NCI-H2029 (cell line): ENCODE results near the gene DCC.

ENCODE experiments used
- DNase-seq: peaks from one replicate; lab custom pipeline; 2025; lab: John Stamatoyannopoulos, UW

The DCC gene

DNA sequence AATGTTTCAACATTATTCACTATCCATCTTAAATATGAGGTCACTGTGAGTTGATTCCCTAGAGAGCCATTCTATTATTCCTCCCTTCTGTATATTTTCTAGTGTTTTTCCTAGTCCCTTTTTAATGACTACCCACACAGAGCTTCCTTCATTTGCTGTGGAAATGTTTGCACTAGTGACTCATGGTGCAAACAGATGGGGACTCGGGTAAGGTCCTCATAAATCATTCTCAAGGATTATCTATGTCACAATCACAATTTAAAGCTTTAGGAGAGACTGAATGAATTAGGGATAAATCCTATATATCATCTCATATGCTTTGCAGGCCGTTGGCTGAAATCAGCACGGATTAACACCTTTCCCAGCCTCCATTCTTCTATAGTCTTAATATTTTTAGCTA is 159.6 kb downstream of the DCC start:
- DNase-seq, result peak; percentile 52

DNA sequence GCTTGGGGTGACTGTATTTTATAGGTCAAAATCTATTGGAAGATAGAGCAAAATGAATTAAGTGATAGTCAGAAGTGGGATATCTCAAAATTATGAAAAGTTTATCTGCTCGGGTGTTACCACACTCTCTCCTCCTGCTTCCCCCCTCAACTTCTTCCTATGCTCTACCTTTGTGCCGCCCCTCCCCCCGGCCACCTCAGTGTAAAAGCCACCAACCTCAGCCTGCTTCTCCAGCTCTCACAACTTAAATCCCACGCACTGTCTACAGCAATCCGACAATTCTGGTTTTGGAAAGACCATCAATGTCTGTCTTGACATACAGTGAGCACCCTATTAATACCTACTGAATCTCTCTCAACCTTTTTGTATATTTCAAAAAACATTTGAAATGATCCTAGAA is 164.6 kb downstream of the DCC start:
- no peak for DNase-seq

DNA sequence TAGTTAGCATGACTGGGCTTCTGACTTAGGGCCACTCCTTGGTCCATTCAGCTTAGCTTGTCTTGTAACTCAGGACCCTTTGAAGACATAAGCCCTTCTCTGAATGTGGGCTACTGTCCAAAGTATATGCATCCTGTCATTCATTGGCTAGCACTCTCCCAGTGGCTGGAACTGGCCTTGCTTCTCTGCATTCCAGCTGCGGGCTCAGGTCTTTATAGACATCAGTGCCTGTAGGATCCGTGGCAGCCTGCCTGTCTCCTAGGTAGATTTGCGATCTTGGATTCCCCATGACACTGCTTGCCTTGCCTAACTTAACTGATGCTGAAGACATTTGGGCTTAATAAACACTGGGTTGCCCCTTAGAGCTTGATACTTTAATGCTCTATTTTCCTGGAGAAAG is 170.1 kb downstream of the DCC start:
- no peak for DNase-seq

DNA sequence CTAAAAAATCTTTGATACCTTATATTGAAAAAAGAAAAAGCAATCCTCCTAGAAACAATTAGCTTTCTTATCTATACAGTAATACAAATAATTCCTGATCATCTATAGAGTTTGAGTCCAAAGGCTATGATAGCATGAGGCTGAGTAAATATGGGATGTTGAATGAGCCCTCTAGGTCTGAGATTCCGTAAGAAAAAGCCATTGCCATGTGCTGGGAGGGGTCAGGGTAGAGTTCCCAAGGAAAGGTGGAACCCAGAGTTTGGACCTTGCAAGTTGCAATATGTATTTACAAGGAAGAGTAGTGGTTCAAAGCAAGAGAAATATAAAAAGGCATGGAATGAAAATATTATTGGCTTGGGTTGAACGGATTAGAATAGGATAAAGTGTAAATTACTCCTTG is 178.1 kb downstream of the DCC start:
- DNase-seq, result no peak

DNA sequence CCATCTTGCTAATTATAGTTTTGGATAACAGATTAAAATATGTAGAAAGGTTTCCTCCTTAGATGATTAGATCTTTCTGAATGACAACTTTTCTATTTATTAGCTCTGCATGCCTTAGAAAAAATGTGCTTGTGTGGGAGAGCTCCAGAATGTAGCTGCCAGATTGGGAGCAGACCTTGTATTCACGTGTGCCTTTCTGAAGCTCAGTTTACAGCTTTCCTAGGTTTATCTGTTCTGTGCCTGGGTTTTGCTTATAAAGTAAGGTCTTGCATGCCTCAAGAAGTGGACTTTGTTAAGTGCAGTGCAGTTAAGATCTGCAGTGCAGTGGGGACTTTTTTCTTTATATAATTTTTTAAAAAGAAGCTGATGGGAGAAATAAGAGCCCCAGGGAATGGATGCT is 179.0 kb downstream of the DCC start:
- DNase-seq, result no peak

DNA sequence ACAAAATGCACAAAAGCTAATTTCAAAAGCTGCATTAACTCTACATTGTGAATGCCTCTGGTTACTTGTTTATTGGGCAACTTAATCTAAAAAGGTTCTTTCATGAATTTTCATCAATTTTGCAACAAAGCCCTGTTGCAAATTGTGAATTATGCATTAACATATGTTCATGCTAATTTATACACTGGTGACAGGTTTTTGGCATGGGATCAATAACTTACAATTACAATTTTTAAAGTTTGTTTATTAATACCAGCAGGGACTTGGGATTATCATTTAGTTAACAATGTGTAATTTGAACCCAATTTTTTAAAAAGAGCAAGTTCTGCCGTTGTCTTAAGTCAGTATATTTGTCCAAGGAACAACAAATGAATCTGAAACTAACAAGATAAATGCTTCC is 183.6 kb downstream of the DCC start:
- no peak for DNase-seq

DNA sequence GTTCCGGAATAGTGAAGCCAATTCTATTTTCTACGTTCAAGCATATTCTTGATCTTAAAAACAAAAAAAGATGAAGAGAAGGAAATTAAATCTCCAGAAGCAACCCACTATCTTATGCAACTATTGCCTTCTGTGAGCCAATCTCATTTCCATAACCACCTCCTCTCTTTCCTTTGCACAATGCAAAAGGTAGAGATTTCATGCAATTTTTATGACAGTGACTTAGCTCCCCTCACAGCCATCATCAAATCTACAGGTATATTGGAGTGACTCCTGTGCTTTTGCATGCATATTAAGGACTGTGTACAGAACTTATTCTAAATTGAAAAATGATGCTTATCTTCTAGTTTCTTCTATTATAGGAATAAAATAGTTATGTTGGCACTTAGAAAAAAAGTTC is 191.8 kb downstream of the DCC start:
- DNase-seq, result no peak

DNA sequence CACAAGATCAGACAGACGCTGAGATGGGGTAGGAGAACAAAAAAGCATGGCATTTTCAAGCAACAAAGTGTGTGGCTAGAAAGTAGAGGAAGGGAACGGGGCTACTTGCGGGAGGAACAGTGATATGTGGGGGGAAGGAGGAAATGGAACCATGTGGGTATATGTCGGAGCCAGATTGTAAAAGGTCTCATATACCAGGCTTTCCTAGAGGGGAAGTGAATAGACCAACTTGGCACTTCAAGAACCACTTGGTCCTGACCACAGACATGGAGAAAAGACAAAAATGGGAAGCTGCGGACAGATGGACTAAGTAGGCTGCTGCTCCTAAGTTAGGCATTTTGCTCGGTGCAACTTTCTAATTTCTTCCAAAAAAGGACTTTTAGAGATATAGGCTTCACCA is 196.0 kb downstream of the DCC start:
- DNase-seq, result no peak

DNA sequence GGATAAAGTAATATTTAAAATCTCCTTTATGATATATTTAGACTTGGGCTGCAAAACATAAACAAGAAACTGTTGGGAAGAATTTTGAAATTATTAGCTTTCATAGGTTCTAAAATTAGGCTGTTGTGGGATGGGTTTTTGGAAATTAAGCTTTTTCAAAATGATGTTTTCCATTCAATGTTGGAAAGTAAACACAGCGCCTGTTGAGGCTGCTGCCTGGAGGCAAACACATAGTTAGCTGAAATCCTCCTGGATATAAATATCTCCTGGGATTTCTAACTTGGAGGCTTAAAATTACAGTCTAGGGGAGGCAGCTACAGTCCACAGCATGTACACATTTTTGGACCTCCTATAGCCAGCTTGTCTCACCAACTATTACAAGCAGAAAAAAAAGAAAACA is 197.3 kb downstream of the DCC start:
- DNase-seq, result no peak

DNA sequence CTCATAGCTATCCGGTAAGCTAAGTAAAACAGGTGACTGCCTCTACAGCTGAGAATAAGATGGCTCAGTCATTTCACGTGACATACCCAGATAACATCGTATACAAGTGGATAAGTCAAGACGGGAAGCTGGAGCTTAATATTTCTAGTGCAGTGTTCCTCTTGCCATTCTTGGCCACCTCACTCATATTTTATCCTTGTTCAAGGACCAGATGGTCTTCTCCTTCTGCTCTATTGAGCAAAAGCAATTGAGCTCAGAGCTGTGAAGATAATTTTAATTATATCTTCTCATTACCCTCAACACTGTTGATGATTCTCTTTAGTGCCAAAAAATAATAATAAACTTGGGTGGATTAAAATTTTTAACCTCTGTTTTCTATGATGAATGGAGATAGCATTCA is 201.1 kb downstream of the DCC start:
- no peak for DNase-seq

DNA sequence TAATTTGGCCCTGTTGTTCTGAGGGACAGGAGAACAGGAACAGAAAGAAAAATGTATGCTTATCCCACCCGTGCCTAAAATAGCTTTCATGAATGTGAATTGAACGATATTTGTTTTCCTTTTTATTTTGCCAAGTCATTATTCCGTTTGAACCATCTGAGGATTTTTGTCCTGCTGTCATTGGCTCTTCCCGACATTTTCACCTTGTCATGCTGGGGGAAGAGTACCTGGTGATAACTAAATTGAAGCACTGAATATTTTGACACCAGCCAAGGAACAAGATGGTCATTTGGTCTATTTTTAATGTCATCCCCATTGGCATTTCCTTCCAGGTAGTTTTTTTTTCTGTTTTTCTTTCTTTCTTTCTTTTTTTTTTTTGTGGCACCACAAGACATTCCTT is 204.1 kb downstream of the DCC start:
- DNase-seq, result no peak

DNA sequence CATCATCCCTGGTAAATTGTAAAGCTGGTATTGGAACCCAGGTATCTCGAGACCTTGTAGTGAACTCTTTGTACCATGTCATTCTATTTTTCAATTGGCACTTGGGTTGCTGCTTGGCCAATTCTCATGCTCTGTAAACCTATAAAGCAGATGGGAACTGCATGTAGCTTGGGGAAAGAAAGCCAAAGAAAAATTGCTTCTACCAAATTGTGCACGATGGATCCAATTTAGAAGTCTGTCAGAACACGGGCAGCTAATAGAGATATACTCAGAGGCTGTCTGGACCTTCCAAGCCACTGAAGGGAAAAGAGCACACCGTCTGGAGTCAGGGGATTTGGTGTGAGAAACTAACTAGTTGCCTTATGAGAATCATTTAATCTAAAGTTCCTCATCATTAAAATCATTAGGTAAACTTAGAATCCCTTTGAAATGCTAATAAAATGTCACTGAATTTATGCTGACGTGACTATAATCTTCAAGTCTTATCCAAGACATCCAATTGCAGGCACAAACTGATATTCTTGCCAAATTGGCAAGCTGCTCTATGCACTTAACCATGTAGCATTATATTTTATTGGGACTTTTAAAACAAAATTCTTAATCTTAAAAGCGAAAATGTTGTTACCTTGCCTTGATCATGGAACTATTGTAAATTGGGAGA is 206.8 kb downstream of the DCC start:
- DNase-seq, result no peak

DNA sequence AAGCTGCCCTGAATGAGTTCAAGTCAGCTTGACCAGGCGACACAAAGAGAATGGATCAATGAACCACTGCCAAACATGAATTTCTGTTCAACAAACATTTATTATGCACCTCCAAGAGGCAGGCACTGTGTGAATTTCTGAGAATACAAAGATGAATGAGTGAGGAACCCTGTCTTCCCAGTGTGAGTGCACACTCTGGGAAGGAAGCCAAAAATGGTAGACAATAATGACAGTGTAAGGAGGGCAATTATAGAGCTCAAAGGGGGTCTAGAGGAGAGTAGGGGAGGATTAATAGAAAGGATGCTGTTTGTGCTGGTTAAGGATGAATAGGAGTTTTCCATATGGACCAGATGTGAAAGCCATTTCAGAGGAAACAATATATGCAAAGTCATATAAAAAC is 213.4 kb downstream of the DCC start:
- no peak for DNase-seq

DNA sequence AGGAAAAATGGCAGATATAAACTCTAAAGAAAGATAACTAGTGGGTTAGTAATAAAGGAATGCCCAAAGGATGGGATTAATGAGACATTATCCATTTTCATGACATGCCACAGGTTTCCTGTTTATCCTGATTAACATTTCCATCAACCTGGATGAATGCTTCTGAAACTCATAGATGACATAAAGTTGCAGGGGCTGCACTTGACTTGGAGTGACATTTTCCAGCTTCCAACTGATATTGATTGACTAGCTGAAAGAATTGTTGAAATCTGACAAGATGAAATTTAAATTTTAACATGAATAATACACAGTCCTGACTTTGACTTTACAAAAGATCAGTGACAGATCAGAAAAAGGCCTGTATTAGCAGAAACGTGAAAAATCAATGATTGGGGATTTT is 214.2 kb downstream of the DCC start:
- DNase-seq, result no peak

DNA sequence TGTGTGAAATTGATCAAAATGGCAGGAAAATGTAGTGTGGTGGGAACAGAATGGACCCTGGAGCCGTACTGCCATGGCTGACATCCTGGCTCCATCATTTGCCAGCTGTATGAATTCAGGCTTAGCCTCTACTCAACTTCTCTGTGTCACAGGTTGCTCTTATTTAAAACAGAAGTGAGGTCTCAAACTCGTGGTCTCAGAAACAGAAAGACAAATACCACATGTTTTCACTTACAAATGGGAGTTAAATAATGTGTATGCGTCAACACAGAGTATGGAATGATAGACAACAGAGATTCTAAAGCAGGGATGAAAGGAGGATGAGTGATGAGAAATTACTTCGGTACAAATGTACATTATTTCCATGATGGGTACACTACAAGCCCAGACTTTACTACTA is 227.4 kb downstream of the DCC start:
- DNase-seq, result no peak

DNA sequence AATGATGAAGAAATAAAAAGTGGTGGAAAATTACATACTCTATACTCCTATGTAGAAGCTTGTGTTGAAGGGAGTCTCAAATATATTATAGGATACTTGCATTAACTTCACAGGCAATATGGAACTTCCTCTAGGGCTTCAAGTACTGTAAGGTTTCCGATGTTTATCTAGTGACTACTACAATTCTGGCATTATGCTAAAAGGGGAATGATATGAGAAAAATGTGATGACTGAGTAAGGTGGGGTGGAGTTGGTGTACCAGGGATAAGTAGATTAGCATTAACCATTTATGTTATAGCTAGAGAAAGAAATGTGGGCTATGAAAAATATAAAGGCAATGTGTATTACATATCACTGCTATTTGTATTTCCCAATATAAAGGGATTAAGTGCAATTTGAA is 229.5 kb downstream of the DCC start:
- no peak for DNase-seq

DNA sequence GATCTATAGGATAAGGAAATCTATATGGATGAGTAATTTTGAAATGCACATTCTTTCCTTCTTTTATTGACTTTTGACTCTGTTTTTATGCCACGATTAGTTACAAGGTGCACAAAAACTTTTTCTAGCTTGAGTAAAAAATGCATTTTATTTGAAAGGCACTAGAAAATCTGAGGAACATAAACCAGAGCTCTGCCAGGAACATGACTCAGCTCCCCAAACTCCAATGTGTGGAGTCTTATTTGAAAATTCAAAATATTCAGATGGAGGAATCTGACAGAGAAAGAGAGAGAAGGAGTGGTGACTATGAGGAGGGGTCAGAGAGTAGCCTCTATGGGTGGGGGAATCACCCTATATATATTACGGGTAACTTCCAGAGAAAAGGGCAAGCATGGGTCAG is 231.0 kb downstream of the DCC start:
- DNase-seq, result no peak

DNA sequence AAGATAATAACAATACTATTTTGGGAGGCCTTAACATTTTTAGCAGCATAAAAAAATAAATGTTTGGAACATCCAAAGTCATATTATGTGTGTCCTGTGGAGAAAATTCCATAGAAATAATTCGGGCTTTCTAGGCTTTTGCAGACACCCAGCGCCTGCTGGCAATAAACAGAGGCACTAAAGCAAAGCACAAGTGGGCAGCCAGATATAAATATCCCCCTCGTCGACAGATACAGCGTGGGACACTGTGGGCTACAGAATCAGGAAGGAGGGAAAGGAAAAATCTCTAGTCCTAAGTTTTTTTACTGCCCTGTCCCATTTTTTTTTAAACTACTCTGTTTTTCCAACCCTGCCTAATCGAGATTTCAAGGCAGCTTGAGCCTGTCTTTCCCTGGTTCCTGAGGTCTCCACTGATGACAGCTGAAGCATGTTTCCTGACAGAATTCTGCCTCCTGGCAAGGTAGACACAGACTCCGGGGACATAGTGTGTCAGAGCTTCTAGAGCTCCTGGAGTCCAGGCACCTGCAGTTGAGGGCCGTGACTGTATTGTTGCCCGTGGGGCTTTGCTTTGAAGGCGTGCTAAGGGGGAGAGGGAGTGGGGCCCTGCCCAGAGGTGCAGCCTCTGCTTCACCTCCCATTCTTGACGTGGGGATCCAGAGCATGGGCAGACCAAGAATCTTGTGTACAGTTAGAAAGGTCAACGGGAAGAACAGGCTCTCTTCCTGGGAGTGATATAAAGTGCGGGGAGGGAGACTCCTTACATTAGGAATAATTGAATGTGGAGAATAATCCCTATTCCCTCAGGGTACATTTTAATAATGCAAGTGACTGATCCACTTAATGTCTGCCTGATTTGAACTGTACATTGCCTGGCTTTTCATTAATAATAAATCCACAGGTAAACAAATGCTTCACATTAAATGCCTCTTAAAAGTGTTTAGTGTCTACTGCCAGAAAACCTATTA is 232.3 kb downstream of the DCC start:
- DNase-seq, result no peak

DNA sequence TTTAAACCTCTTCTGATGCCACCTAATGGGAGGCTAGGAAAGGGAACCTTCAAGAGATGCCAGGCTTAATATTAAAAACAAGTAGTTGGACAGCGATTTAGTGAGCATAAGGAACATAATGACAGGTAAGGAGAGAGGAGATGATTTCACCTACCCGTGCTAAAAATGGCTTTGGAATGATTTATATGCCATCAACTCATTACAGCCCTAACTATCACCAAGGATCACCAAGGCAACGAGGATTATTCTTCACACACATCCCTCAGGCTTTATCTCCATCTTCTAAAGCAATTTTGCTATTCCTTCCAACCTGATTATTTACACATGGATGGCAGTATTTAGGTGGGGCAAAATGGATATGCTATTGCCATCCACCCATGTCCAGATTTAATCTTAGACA is 237.8 kb downstream of the DCC start:
- DNase-seq, result no peak

DNA sequence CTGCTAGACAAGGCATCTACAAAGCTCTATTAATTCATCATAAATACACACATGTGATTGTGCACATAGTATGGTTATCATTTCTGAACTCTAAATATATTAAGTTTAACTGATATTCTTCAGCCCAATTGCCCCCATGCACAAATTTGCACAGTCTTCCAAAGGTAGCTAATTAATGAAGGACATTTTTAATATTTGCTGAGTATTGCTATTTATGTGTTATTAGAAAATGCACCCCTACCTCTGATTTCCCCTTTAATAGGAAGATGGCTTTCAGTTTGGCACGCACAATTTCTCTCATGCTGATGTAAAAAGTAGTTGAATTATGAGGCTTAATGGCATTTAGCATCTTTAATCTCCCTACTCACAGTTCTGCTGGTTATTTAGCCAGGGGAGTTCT is 242.1 kb downstream of the DCC start:
- no peak for DNase-seq

DNA sequence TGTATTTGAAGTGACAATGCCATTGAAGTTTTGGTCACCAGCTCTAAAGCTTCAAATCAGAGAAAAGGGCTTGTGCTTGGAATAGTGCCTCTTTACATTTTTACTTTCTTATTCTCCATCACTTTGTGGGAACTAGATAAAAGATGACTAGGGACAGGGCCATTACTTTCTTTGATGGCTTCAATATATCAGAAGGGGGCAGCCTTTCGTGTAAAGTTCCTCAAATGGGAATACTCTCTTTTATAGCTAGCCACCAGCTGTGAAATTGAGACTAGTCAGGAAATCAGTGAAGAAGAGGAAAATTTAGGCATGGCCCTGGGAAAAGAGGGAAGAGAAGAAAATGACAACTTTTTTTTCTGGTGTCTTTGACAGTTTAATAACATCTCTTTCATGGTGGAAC is 242.5 kb downstream of the DCC start:
- DNase-seq, result no peak

DNA sequence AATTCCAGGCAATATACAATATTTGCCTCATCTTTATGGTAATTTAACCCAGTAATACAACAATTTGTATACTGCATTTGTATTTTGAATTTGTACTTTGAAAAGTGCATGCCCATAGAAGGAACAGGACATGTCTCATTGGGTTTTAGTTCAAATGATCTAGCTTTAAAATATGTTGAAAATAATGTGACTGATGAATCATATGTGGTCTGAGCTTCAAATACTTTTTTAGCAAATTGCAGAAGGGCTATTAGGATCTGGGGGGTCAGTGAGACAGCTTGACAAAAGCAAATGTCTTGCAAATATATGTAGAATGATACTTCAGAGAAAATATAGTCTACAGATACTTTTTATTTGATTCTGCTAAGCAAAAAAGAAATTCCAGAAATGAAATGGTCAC is 248.9 kb downstream of the DCC start:
- DNase-seq, result no peak

DNA sequence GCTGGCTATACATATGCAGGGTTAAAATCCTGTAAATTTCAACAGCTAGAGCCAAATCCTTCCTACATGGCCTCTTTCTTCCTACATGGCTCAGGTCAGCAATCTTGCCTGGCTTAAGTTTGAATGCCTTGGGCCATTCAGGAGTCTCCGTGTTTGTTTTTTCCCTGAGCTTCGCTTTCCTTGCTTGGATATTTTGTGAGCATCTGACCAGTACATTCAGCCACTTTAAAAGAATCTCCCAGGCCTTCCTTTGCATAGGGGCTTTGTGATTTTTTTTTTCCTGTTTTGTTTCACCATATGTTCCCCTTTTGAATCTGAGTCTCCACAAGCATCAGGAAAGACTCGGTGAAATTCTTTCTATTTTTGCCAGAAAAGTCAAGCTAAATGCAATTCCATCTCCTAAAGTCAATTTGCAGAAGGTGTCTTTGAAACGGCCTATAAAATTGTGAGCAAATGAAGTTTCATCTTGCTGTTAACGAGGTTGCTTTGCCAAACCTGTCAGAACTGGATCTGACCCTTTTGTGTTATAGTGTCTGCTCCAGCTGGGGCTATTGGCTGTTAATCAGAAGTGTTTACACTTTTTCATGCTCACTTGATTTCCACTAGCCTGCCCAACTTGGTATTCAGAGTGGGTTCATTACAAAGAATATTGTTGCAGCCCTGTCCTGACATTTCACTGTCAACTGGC is 256.9 kb downstream of the DCC start:
- peak; percentile 69 for DNase-seq
